ENCODE results near the gene PPARG.
"Not testable (repeated sequence)": the region's sequence is repeated elsewhere in the genome, so short reads cannot be mapped to it uniquely, and the experiment has no call there.

PPARG gene

DNA sequence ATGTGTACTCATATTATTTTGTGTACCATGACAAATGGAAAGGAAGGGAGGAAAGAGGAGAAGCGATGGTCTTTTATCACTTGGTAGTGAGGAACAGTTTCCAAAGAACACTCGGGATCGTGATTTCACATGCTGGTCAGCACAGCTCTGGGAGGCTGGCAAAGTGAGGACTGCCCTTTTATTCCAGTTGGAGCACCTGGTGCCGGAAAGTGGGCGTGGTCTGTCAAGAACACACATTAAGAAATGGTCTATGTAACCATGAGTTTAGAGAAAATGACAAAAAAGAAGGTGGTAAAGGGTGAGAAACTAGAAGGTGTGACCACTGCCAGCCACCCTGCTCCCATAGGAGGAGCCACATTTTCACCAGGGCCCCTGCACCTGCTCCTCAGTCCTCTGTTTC, 188.4 kb downstream of the PPARG start:
- DNase-seq (ENCODE audit: extremely low read depth in 1 of 2, low read depth in 1 of 2), result no peak

GRCh38 chr3:12478326-12478725, 189.5 kb downstream of the PPARG start:
- no peak for DNase-seq (ENCODE audit: extremely low read depth in 1 of 2, low read depth in 1 of 2)

GRCh38 chr3:12479198-12479597, 190.3 kb downstream of the PPARG start:
- DNase-seq (ENCODE audit: extremely low read depth in 1 of 2, low read depth in 1 of 2), result not testable (repeated sequence)

- DNase-seq (ENCODE audit: extremely low read depth in 1 of 2, low read depth in 1 of 2), result no peak
Measured at GRCh38 chr3:12479919-12480427, 191.1 kb downstream of the PPARG start.

DNA sequence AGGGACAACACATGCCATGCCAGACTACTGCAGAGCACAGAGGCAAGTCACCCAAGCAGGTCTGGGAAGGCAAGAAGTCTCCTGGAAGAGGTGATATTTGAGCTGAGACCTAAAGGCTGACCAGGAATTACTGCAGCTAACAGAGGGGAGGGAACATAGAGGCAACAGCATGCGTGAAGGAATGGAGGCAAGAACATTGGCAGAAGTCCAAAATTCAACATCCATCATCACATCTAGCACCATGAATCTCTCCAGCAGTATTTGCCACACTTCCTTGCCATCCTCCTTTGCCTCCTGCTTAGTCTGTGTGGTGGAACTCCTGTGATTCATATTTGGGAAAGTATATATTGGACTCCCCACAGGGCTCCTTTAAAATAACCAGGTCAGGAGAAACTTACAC, 194.5 kb downstream of the PPARG start:
- DNase-seq (ENCODE audit: extremely low read depth in 1 of 2, low read depth in 1 of 2), result no peak

GRCh38 chr3:12483872-12484197, 195.0 kb downstream of the PPARG start:
- no peak for DNase-seq (ENCODE audit: extremely low read depth in 1 of 2, low read depth in 1 of 2)
